HepG2 (cell line): Measurements from ENCODE around the gene CDK9. TPM values are rescaled to one million over a fixed set of nuclear protein-coding genes. Genes with fewer than 3 reads are reported as not detected.

ENCODE experiments used
- CREM ChIP-seq, 2 experiments: sonication (generic) in 1 of 2; formaldehyde crosslinking in 1 of 2; IDR thresholded peaks; 2 replicates each; pipeline versions ENCODE4 v1.4.0 to v1.6.1; 2016 to 2020; ENCODE audit warnings: antibody characterized with exemption in 1 of 2, mild to moderate bottlenecking in 1 of 2, missing genetic modification reagents in 1 of 2
- ELF1 ChIP-seq: sonication (generic); formaldehyde crosslinking; IDR thresholded peaks from 2 replicates; pipeline ENCODE4 v1.4.0; 2020; ENCODE audit warnings: missing genetic modification reagents
- IKZF1 ChIP-seq: fragments of 450-650 bp; IDR thresholded peaks from 2 replicates; pipeline ENCODE4 v1.7.1; 2016
- KAT7 ChIP-seq: IDR thresholded peaks from 2 replicates; pipeline ENCODE4 v1.6.1; 2018; ENCODE audit warnings: borderline replicate concordance, missing compliant biosample characterization
- KDM5B ChIP-seq: sonication (generic); formaldehyde crosslinking; IDR thresholded peaks from 2 replicates; pipeline ENCODE4 v1.4.0; 2020; ENCODE audit warnings: missing genetic modification reagents, mild to moderate bottlenecking, borderline replicate concordance
- MED1 ChIP-seq: sonication (generic); formaldehyde crosslinking; IDR thresholded peaks from 2 replicates; pipeline ENCODE4 v1.4.0; 2020; ENCODE audit warnings: missing genetic modification reagents
- PREB ChIP-seq: sonication (generic); formaldehyde crosslinking; IDR thresholded peaks from 2 replicates; pipeline ENCODE4 v1.4.0; 2020; ENCODE audit warnings: missing genetic modification reagents
- SAP130 ChIP-seq: IDR thresholded peaks from 2 replicates; pipeline ENCODE4 v1.6.1; 2016; ENCODE audit warnings: low read depth
- SP140L ChIP-seq: sonication (generic); formaldehyde crosslinking; IDR thresholded peaks from 2 replicates; pipeline ENCODE4 v1.4.0; 2020; ENCODE audit warnings: missing genetic modification reagents, borderline replicate concordance
- UBTF ChIP-seq: sonication (generic); formaldehyde crosslinking; IDR thresholded peaks from 2 replicates; pipeline ENCODE4 v1.4.0; 2020; ENCODE audit warnings: mild to moderate bottlenecking, missing genetic modification reagents
- ZNF660 ChIP-seq: sonication (generic); formaldehyde crosslinking; IDR thresholded peaks from 2 replicates; pipeline ENCODE4 v1.5.1; 2020; ENCODE audit warnings: mild to moderate bottlenecking, low read depth, missing genetic modification reagents, borderline replicate concordance
- ZSCAN29 ChIP-seq: sonication (generic); formaldehyde crosslinking; conservative IDR thresholded peaks from 2 replicates; pipeline ENCODE4 v1.4.0; 2020; ENCODE audit warnings: mild to moderate bottlenecking, missing genetic modification reagents
- polyA plus RNA-seq, 8 experiments: library from polyadenylated mRNA; depleted of rRNA in 3 of 8; stranded (reverse) in 7 of 8; unstranded in 1 of 8; fragments of >200 nt; fragmentation: Illumina TruSeq in 4 of 8; extraction: Trizol in 4 of 8; gene quantifications; 2 replicates each; pipeline versions ENCODE4 v1.2.1 to v1.2.3, GENCODE V29; 2011 to 2016; ENCODE audit warnings: low read depth in 4 of 8, missing spikeins in 1 of 8, mixed read lengths in 1 of 8; ENCODE audit not compliant: insufficient read depth in 1 of 8
- total RNA-seq, 5 experiments: library from RNA; depleted of rRNA; stranded (reverse); fragments of >200 nt; fragmentation: Illumina TruSeq; extraction: Trizol; gene quantifications; 2 replicates each; pipeline ENCODE4 v1.2.3, GENCODE V29; 2016; ENCODE audit warnings: low read depth in 1 of 5
- TF ChIP-seq, protein P1 (sequence below): sonication (generic); formaldehyde crosslinking; IDR thresholded peaks from 2 replicates; pipeline ENCODE4 v1.4.0; 2020; ENCODE audit warnings: missing genetic modification reagents
- TF ChIP-seq, protein P2 (sequence below): IDR thresholded peaks from 2 replicates; pipeline ENCODE4 v1.6.1; 2016; ENCODE audit warnings: missing genetic modification reagents, missing compliant biosample characterization
- TF ChIP-seq, protein P3 (sequence below): sonication (generic); formaldehyde crosslinking; IDR thresholded peaks from 2 replicates; pipeline ENCODE4 v1.5.0; 2020; ENCODE audit warnings: mild to moderate bottlenecking, missing genetic modification reagents
- TF ChIP-seq, protein P4 (sequence below): sonication (generic); formaldehyde crosslinking; IDR thresholded peaks from 2 replicates; pipeline ENCODE4 v1.5.0; 2020; ENCODE audit warnings: missing genetic modification reagents
- TF ChIP-seq, protein P5 (sequence below): sonication (generic); formaldehyde crosslinking; IDR thresholded peaks from 2 replicates; pipeline ENCODE4 v1.5.0; 2020; ENCODE audit warnings: missing genetic modification reagents

CDK9 gene
- total and polyA plus RNA-seq, 2 of the 13 experiments (the other 11 are each of a cell fraction or from before 2014, with no cell fraction given) = 16.8 to 21.5 TPM

- TF ChIP-seq, protein P1, sequence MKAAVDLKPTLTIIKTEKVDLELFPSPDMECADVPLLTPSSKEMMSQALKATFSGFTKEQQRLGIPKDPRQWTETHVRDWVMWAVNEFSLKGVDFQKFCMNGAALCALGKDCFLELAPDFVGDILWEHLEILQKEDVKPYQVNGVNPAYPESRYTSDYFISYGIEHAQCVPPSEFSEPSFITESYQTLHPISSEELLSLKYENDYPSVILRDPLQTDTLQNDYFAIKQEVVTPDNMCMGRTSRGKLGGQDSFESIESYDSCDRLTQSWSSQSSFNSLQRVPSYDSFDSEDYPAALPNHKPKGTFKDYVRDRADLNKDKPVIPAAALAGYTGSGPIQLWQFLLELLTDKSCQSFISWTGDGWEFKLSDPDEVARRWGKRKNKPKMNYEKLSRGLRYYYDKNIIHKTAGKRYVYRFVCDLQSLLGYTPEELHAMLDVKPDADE (CRISPR knock-in tag) = no peak
- TF ChIP-seq ELF1 (CRISPR knock-in tag) = no peak
- TF ChIP-seq, protein P2, sequence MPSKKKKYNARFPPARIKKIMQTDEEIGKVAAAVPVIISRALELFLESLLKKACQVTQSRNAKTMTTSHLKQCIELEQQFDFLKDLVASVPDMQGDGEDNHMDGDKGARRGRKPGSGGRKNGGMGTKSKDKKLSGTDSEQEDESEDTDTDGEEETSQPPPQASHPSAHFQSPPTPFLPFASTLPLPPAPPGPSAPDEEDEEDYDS (CRISPR knock-in tag) = no peak
- TF ChIP-seq MED1 (CRISPR knock-in tag) = no peak
- TF ChIP-seq KDM5B (CRISPR knock-in tag) = no peak
- TF ChIP-seq PREB (CRISPR knock-in tag) = no peak
- no peak for TF ChIP-seq SP140L (CRISPR knock-in tag)
- TF ChIP-seq CREM (IDR thresholded peaks at IDR 0.05) = no peak
- no peak for TF ChIP-seq CREM (CRISPR knock-in tag; IDR thresholded peaks at IDR 0.05)
- no peak for TF ChIP-seq ZSCAN29 (CRISPR knock-in tag)
- no peak for TF ChIP-seq IKZF1
- TF ChIP-seq, protein P3, sequence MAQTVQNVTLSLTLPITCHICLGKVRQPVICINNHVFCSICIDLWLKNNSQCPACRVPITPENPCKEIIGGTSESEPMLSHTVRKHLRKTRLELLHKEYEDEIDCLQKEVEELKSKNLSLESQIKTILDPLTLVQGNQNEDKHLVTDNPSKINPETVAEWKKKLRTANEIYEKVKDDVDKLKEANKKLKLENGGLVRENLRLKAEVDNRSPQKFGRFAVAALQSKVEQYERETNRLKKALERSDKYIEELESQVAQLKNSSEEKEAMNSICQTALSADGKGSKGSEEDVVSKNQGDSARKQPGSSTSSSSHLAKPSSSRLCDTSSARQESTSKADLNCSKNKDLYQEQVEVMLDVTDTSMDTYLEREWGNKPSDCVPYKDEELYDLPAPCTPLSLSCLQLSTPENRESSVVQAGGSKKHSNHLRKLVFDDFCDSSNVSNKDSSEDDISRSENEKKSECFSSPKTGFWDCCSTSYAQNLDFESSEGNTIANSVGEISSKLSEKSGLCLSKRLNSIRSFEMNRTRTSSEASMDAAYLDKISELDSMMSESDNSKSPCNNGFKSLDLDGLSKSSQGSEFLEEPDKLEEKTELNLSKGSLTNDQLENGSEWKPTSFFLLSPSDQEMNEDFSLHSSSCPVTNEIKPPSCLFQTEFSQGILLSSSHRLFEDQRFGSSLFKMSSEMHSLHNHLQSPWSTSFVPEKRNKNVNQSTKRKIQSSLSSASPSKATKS (CRISPR knock-in tag) = no peak
- no peak for TF ChIP-seq KAT7
- TF ChIP-seq, protein P4, sequence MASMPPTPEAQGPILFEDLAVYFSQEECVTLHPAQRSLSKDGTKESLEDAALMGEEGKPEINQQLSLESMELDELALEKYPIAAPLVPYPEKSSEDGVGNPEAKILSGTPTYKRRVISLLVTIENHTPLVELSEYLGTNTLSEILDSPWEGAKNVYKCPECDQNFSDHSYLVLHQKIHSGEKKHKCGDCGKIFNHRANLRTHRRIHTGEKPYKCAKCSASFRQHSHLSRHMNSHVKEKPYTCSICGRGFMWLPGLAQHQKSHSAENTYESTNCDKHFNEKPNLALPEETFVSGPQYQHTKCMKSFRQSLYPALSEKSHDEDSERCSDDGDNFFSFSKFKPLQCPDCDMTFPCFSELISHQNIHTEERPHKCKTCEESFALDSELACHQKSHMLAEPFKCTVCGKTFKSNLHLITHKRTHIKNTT (CRISPR knock-in tag) = no peak
- TF ChIP-seq, protein P5, sequence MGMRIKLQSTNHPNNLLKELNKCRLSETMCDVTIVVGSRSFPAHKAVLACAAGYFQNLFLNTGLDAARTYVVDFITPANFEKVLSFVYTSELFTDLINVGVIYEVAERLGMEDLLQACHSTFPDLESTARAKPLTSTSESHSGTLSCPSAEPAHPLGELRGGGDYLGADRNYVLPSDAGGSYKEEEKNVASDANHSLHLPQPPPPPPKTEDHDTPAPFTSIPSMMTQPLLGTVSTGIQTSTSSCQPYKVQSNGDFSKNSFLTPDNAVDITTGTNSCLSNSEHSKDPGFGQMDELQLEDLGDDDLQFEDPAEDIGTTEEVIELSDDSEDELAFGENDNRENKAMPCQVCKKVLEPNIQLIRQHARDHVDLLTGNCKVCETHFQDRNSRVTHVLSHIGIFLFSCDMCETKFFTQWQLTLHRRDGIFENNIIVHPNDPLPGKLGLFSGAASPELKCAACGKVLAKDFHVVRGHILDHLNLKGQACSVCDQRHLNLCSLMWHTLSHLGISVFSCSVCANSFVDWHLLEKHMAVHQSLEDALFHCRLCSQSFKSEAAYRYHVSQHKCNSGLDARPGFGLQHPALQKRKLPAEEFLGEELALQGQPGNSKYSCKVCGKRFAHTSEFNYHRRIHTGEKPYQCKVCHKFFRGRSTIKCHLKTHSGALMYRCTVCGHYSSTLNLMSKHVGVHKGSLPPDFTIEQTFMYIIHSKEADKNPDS (CRISPR knock-in tag) = no peak
- peak; percentile 77 for TF ChIP-seq UBTF
- peak; percentile 35; the same call in 1 of the 2 replicates for TF ChIP-seq SAP130 (CRISPR knock-in tag)
- TF ChIP-seq ZNF660 = no peak
Measured at GRCh38 chr9:127838375-127839078, 52.7 kb downstream of the CDK9 start (continued).
